HepG2 (cell line): ENCODE data around the gene INTS6.

ENCODE experiments used
- MTA3 ChIP-seq: sonication (generic); formaldehyde crosslinking; IDR thresholded peaks from 2 replicates; pipeline ENCODE4 v1.4.0; 2020; ENCODE audit warnings: missing genetic modification reagents
- POLR2A ChIP-seq, 2 experiments: IDR thresholded peaks; 2 replicates each; pipeline ENCODE4 v1.6.1; 2011; ENCODE audit warnings: low read depth in 2 of 2, low read length in 2 of 2, mild to moderate bottlenecking in 1 of 2, moderate library complexity in 1 of 2; ENCODE audit not compliant: insufficient read depth in 1 of 2
- ZNF138 ChIP-seq: sonication (generic); formaldehyde crosslinking; IDR thresholded peaks from 2 replicates; pipeline ENCODE4 v1.5.0; 2020; ENCODE audit warnings: mild to moderate bottlenecking, low read depth, missing genetic modification reagents
- ZNF326 ChIP-seq: sonication (generic); formaldehyde crosslinking; IDR thresholded peaks from 2 replicates; pipeline ENCODE4 v1.4.0; 2020; ENCODE audit warnings: missing genetic modification reagents, borderline replicate concordance
- TF ChIP-seq, protein P1 (sequence below): sonication (generic); formaldehyde crosslinking; IDR thresholded peaks from 2 replicates; pipeline ENCODE4 v1.5.0; 2020; ENCODE audit warnings: missing genetic modification reagents
- TF ChIP-seq, protein P2 (sequence below): sonication (generic); formaldehyde crosslinking; IDR thresholded peaks from 2 replicates; pipeline ENCODE4 v1.4.0; 2020; ENCODE audit warnings: missing genetic modification reagents
- TF ChIP-seq, protein P3 (sequence below): sonication (generic); formaldehyde crosslinking; IDR thresholded peaks from 2 replicates; pipeline ENCODE4 v1.5.0; 2020; ENCODE audit warnings: mild to moderate bottlenecking, missing genetic modification reagents, moderate library complexity
- TF ChIP-seq, protein P4 (sequence below): IDR thresholded peaks from 2 replicates; pipeline ENCODE4 v1.6.1; 2012; ENCODE audit warnings: inconsistent platforms
- TF ChIP-seq, protein P5 (sequence below): sonication (generic); formaldehyde crosslinking; IDR thresholded peaks from 2 replicates; pipeline ENCODE4 v1.8.0; 2022; ENCODE audit warnings: mild to moderate bottlenecking, missing genetic modification reagents, moderate library complexity

DNA sequence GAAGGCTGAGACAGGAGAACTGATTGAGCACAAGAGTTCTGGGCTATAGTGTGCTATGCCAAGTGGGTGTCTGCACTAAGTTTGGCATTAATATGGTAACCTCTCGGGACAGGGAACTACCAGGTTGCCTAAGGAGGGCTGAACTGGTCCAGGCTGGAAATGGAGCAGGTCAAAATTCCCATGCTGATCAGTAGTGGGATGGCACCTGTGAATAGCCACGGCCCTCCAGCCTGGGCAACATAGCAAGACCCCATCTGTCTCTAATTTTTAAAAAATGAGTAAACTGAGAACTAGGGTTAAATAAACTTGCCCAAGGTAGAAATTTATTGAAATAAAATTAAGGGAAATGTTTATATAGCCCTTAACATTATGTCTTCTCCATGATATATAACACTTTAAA lies 17.0 kb upstream of the INTS6 start:
- TF ChIP-seq, protein P1, sequence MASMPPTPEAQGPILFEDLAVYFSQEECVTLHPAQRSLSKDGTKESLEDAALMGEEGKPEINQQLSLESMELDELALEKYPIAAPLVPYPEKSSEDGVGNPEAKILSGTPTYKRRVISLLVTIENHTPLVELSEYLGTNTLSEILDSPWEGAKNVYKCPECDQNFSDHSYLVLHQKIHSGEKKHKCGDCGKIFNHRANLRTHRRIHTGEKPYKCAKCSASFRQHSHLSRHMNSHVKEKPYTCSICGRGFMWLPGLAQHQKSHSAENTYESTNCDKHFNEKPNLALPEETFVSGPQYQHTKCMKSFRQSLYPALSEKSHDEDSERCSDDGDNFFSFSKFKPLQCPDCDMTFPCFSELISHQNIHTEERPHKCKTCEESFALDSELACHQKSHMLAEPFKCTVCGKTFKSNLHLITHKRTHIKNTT (CRISPR knock-in tag): no peak
- TF ChIP-seq, protein P2, sequence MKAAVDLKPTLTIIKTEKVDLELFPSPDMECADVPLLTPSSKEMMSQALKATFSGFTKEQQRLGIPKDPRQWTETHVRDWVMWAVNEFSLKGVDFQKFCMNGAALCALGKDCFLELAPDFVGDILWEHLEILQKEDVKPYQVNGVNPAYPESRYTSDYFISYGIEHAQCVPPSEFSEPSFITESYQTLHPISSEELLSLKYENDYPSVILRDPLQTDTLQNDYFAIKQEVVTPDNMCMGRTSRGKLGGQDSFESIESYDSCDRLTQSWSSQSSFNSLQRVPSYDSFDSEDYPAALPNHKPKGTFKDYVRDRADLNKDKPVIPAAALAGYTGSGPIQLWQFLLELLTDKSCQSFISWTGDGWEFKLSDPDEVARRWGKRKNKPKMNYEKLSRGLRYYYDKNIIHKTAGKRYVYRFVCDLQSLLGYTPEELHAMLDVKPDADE (CRISPR knock-in tag): no peak
- TF ChIP-seq, protein P3, sequence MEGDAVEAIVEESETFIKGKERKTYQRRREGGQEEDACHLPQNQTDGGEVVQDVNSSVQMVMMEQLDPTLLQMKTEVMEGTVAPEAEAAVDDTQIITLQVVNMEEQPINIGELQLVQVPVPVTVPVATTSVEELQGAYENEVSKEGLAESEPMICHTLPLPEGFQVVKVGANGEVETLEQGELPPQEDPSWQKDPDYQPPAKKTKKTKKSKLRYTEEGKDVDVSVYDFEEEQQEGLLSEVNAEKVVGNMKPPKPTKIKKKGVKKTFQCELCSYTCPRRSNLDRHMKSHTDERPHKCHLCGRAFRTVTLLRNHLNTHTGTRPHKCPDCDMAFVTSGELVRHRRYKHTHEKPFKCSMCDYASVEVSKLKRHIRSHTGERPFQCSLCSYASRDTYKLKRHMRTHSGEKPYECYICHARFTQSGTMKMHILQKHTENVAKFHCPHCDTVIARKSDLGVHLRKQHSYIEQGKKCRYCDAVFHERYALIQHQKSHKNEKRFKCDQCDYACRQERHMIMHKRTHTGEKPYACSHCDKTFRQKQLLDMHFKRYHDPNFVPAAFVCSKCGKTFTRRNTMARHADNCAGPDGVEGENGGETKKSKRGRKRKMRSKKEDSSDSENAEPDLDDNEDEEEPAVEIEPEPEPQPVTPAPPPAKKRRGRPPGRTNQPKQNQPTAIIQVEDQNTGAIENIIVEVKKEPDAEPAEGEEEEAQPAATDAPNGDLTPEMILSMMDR (CRISPR knock-in tag): no peak
- TF ChIP-seq ZNF326 (CRISPR knock-in tag) (no peak), MTA3 (CRISPR knock-in tag) (no peak), ZNF138 (no peak), POLR2A (IDR thresholded peaks at IDR 0.05; ENCODE audit: insufficient read depth in 1 of 2, low read depth in 2 of 2, low read length in 2 of 2) (no peak)
- TF ChIP-seq, protein P4, sequence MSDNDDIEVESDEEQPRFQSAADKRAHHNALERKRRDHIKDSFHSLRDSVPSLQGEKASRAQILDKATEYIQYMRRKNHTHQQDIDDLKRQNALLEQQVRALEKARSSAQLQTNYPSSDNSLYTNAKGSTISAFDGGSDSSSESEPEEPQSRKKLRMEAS: no peak
- TF ChIP-seq, protein P5, sequence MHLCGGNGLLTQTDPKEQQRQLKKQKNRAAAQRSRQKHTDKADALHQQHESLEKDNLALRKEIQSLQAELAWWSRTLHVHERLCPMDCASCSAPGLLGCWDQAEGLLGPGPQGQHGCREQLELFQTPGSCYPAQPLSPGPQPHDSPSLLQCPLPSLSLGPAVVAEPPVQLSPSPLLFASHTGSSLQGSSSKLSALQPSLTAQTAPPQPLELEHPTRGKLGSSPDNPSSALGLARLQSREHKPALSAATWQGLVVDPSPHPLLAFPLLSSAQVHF (CRISPR knock-in tag): no peak
